GM12892 (cell line): Measurements from ENCODE around the gene LYPD6B.

Experiments used
- DNase-seq: peaks from one replicate; pipeline ENCODE4 v3.0.0; 2011; ENCODE audit not compliant: insufficient read length
- FAIRE-seq: peaks from 2 replicates; lab custom pipeline; 2011; peaks lifted over from hg19 to GRCh38; lab: Jason Lieb, UNC
- POLR2A ChIP-seq: IDR thresholded peaks from 2 replicates; pipeline ENCODE4 v1.6.1; 2011; ENCODE audit warnings: low read depth, low read length, control low read depth
- POLR2AphosphoS5 ChIP-seq: IDR thresholded peaks from 2 replicates; pipeline ENCODE4 v1.6.1; 2011; ENCODE audit warnings: low read depth, low read length, control low read depth
- TAF1 ChIP-seq: IDR thresholded peaks from 2 replicates; pipeline ENCODE4 v1.6.1; 2011; ENCODE audit warnings: low read depth, mild to moderate bottlenecking, control low read depth, low read length, borderline replicate concordance

LYPD6B gene

DNA sequence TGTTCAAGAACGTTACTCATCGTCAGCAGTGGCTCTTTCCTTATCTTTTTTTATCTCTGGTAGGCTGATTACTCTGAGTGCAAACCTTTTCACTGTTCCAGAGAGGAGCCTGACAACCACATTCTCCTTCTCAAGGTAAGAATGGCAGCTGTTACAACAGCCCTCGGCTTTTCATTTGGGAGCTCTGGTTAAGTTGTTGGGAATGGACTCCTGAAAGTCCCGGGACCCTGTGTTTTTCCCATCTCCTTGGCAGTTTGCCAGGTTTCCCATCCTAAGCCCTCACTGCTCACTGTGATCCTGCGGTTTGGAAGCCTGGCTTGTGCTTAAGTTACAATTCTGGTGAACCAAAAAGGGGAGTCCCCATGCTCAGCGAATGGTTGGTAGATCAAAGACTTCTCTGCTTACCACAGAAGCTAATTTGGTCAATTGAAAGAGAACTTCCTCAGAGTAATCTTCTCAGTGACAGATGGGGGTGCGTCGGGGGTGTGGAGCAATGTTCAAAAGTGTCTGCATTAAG lies 122.3 kb downstream of the LYPD6B start:
- DNase-seq = peak; percentile 10
- peak; percentile 81 for FAIRE-seq
- TF ChIP-seq POLR2AphosphoS5 = no peak
- TF ChIP-seq TAF1 = no peak
- TF ChIP-seq POLR2A = no peak

DNA sequence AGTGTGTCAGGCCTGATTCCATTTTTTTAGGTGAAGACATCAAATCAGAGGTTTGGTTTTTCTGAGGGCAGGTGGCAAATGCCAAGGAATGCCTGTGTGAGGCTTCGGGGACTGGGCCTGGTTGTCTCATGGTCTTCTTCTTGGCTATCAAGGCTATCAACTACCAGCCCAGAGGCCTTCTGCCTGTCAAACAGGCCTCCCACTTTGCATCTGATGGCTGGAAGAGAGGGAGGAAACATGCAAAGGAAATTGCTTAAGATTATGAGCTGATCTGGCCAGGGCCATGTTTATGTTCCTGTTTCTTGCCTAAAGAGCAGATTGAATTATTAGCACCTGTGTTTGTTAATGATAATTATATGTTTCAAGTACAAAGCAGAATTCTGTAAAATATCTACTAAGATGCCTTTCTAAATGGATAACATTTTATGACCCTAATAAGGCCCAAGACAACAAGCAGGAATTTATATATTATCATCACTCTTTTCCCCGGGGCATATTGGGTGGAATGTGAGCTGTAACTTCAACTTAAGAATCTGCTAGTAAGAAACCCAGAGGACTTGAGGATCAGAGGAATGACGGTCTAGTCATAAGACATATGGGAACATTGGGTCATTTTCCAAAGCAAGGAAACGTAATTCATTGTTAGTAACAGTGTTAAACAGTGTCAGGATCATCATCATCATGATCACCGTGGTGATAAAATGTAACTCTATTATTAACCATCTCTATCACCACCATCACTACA lies 123.2 kb downstream of the LYPD6B start:
- FAIRE-seq (peak; percentile 53), DNase-seq (no peak)
- TF ChIP-seq POLR2A = no peak
- no peak for TF ChIP-seq TAF1
- TF ChIP-seq POLR2AphosphoS5 = no peak

DNA sequence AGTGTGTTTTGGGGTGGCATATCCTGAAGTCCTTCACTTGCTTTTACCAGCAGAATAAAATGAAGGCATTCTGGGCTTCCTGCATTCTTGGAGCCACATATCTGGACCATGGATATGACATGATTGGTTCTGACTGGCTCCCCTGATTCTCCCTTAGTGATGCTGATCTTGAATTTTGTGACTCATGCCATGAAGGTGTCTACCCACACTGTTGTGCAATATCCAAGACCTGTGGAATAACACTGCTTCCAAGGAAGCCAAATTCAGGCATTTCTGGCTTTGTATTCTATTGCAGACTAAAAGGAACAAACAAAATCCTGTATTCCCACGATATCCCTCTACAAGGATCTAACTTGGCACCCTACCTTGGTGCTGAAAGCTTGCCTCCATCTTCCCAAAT lies 125.8 kb downstream of the LYPD6B start:
- FAIRE-seq (no peak), DNase-seq (no peak)
- TF ChIP-seq POLR2A = no peak
- no peak for TF ChIP-seq TAF1
- no peak for TF ChIP-seq POLR2AphosphoS5

DNA sequence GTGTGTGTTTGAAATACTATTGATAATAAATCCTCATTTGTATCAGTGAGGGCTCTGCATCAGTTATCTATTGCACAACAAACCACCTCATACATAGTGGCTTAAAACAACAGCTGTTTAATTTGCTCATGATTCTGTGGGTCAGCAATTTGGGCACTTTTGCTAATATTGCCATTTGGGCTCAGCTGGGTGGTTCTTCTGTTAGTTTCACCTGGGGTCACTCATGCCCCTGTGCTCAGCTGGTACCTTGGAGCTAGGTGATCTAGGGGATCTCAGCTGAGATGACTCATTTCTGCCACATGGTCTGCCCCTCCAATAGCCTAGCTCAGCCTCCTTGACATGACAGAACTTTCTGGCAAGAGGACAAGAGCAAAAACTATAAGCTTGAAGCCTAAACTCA lies 126.3 kb downstream of the LYPD6B start:
- FAIRE-seq (no peak), DNase-seq (no peak)
- TF ChIP-seq TAF1 = no peak

DNA sequence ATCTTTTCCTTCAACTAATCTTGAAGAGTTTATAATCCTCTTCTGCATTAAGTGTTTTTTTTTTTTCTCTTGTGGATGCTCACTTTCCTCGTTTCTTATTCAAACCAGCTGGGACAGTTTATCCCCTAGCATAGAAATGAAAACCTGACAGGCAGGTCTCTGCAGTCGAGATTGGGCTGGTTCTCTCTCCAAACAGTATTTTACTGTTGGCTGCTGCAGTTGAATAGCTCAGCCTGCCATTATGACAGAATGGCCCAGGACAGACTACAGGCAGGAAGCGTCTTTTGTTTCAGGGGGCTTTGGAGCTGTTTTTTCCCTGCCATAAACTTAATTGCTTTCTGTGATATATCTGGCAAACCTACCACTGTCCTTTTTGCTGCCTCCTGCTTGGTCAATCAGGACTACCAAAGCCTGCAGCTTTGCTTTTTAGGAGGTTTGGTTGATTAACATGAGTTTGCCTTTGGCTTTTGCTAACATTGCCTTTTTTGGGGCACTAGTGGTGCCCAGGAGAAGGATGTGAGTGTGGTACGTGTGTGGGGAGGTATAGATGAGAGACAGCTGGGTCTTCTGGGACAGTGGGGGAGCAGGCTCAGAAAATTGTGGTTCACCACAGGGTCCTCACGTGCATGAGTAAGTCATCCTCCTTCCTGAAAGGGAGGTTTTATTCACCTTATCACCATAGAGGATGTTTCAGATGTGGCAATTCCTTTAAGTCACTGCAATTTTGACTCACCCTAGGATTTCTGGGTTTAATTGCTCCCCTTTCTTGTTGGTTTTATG lies 128.7 kb downstream of the LYPD6B start:
- FAIRE-seq = peak; percentile 27
- TF ChIP-seq TAF1 (no peak), POLR2A (no peak), POLR2AphosphoS5 (no peak)
- no peak for DNase-seq

DNA sequence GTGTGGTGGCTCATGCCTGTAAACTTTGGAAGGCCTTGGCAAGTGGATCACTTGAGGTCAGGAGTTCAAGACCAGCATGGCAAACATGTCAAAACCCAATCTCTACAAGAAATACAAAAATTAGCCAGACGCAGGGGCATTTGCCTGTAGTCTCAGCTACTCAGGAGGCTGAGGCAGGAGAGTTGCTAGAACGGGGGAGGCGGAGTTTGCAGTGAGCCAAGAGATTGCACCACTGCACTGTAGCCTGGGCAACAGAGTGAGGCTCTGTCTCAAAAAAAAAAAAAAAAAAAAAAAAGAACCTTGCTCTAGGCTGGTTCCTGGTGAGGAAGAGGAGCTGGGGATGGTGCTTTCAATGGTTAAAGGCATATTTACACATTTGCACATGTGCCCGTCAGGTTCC lies 129.4 kb downstream of the LYPD6B start:
- TF ChIP-seq POLR2A (no peak), POLR2AphosphoS5 (no peak), TAF1 (no peak)
- no peak for DNase-seq
- FAIRE-seq = no peak

DNA sequence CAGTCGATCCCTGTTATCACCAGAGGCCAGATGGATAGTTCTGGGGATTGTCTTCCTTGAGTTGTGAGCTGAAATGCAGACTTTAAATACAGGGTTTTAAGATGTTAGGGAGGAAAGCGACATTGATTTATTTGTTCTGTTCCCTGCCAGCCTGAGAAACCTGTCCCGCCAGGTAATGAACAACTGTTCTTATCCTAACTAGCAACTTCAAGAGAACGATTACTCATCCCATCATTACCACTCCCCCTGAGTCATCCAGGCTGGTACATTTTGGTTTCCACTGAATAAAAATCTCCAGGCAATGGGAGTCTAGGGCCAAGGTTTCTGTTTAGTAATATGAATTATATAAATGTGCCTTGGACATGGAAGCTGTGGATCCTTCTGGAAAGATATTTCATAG lies 131.2 kb downstream of the LYPD6B start:
- no peak for FAIRE-seq
- TF ChIP-seq POLR2AphosphoS5 (no peak), TAF1 (no peak)
- DNase-seq = no peak

DNA sequence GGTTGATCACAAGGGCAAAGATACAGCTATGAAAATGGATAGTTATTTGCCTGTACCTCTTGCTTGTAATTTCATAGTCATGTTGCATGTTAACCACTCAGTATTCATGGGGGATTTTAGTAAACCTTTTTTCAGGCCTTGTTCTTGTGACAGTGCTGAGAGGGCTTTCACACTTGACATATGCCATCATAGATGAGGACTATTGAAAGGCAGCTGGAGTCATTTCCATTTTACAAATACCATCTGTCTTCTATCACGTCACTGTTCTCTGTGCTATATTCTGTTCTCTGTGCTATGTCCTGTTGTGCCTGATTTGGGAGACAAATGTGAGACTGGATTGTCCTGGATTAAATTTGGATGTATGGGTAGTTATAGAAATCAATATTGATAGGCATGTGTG lies 131.7 kb downstream of the LYPD6B start:
- no peak for FAIRE-seq
- no peak for DNase-seq
- TF ChIP-seq TAF1 = no peak
- TF ChIP-seq POLR2AphosphoS5 = no peak
- no peak for TF ChIP-seq POLR2A

DNA sequence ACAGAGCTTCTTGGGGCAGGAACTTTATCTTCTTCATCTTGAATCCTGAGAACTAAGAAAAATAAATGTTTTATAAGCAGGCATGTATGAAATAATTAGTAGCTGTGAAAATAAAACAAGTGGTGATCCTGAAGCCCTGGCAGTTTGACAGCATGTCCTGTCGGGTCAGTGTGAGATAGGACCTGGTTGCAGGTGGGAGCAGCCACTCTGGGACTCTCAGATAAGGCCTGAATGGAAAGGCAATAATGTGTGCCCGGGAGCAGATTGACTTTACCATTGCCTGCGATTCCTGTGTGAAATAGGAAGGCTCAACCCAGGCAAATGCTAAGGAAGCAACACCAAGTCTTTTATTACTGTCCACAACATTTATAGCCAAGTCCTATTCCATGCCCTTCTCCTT lies 132.4 kb downstream of the LYPD6B start:
- TF ChIP-seq TAF1 (no peak), POLR2AphosphoS5 (no peak), POLR2A (no peak)

DNA sequence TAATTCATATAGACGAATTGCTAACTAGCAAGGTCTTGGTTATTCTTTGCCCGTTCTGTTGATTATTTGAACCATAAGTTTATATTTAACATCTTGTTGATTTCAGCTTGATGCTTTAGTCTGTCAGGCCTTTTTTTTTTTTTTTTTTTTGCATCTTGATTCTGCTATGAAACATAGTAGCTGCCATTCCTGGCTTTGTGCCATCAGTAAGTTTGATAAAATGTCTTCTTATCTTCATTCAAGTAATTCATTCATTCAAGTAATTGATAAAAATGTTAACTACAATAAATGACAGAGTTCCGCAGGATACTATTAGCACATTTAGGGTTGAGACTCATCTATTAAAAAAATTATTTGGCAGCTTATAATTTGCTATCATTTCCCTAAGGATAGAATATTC lies 134.7 kb downstream of the LYPD6B start:
- DNase-seq (no peak), FAIRE-seq (no peak)
- TF ChIP-seq POLR2A = no peak

More for the DNA sequence above, 132.4 kb downstream of the LYPD6B start:
- DNase-seq = no peak
- FAIRE-seq = no peak

DNA sequence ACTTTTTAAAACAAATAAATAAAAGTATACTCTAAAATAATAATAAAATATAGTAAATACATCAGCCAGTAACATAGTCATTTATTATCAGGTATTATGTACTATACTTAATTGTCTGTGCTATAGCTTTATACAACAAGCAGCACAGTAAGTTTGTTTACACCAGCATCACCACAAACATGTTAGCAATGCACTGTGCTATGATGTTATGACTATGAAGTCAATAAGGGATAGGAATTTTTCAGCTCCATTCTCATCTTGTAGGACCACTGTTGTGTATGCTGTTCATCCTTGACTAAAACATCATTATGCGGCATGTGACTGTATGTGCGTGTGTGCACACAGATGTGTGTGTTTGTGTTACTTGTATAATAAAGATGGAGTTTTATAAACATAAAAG lies 137.5 kb downstream of the LYPD6B start:
- no peak for TF ChIP-seq POLR2A
- DNase-seq (no peak), FAIRE-seq (peak; percentile 27)

DNA sequence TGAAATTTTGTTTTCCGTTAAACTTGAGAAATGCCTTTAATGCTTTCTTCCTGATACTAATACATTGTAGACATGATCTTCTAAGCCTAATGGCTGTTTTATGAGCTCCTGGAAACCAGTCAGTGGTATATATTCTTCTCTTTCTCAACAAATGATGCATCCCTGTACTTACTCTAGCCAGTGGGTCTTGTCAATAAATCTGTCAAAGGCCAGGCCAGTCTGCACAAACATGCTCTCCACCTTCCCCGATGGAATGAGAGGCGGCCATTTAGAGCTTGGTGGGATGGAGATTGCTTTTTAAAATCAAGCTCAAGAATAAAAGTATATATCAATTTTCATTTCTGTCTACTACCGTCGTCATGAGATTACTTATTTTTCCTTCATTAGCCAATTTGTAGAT lies 140.1 kb downstream of the LYPD6B start:
- no peak for TF ChIP-seq TAF1
- TF ChIP-seq POLR2AphosphoS5 = no peak
- TF ChIP-seq POLR2A = no peak
- DNase-seq = no peak
- no peak for FAIRE-seq
